ENCODE data around the gene NABP1.

DNA sequence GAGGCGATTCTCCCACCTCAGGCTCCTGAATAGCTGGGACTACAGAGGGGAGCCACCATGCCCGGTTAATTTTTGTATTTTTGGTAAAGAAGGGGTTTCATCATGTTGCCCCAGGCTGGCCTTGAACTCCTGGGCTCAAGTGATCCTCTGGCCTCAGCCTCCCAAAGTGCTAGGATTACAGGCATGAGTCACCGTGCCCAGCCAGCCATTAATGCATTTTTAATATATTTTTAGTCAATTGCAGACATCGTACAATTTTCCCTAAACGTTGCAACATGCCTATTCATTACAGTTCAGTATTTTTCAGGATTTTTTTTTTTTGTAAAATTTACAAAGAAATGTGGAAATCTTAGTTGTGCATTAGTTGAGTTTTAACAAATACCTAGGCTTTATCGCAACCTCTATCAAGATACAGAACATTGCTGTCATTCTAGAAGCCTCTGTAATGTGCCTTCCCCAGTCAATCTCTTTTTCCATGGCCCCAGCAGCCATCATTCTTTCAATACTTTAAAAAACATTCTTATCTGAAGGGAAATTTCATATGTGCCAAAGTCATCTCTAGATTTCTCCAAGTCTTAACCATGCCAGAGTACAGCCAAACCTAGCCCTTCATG is 14.7 kb downstream of the NABP1 start:
- TF ChIP-seq, protein P1, sequence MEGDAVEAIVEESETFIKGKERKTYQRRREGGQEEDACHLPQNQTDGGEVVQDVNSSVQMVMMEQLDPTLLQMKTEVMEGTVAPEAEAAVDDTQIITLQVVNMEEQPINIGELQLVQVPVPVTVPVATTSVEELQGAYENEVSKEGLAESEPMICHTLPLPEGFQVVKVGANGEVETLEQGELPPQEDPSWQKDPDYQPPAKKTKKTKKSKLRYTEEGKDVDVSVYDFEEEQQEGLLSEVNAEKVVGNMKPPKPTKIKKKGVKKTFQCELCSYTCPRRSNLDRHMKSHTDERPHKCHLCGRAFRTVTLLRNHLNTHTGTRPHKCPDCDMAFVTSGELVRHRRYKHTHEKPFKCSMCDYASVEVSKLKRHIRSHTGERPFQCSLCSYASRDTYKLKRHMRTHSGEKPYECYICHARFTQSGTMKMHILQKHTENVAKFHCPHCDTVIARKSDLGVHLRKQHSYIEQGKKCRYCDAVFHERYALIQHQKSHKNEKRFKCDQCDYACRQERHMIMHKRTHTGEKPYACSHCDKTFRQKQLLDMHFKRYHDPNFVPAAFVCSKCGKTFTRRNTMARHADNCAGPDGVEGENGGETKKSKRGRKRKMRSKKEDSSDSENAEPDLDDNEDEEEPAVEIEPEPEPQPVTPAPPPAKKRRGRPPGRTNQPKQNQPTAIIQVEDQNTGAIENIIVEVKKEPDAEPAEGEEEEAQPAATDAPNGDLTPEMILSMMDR (IDR thresholded peaks at IDR 0.05; ENCODE audit: insufficient read depth, low read length), result no peak
- TF ChIP-seq, protein P2, sequence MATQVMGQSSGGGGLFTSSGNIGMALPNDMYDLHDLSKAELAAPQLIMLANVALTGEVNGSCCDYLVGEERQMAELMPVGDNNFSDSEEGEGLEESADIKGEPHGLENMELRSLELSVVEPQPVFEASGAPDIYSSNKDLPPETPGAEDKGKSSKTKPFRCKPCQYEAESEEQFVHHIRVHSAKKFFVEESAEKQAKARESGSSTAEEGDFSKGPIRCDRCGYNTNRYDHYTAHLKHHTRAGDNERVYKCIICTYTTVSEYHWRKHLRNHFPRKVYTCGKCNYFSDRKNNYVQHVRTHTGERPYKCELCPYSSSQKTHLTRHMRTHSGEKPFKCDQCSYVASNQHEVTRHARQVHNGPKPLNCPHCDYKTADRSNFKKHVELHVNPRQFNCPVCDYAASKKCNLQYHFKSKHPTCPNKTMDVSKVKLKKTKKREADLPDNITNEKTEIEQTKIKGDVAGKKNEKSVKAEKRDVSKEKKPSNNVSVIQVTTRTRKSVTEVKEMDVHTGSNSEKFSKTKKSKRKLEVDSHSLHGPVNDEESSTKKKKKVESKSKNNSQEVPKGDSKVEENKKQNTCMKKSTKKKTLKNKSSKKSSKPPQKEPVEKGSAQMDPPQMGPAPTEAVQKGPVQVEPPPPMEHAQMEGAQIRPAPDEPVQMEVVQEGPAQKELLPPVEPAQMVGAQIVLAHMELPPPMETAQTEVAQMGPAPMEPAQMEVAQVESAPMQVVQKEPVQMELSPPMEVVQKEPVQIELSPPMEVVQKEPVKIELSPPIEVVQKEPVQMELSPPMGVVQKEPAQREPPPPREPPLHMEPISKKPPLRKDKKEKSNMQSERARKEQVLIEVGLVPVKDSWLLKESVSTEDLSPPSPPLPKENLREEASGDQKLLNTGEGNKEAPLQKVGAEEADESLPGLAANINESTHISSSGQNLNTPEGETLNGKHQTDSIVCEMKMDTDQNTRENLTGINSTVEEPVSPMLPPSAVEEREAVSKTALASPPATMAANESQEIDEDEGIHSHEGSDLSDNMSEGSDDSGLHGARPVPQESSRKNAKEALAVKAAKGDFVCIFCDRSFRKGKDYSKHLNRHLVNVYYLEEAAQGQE (IDR thresholded peaks at IDR 0.05; ENCODE audit: insufficient replicate concordance, low read depth), result no peak
